Transverse colon (tissue), 4 donors: ENCODE results near the gene PRKAG3. TPM values are rescaled to one million over a fixed set of nuclear protein-coding genes. Genes with fewer than 3 reads are reported as not detected.

Experiments used
- DNase-seq: peaks from one replicate; pipeline ENCODE4 v3.0.0-alpha.2; 2019
- H3K27ac ChIP-seq, 4 donors: fragments of 200-600 bp; sonication (generic); 2 replicates each; pipeline ENCODE4 v1.5.1; 2016 to 2018; ENCODE audit warnings: inconsistent platforms in 4 of 4
- H3K27me3 ChIP-seq: fragments of 200-600 bp; sonication (generic); 2 replicates; pipeline ENCODE4 v1.5.1; 2017; ENCODE audit warnings: inconsistent platforms
- H3K36me3 ChIP-seq, 4 donors: fragments of 200-600 bp; sonication (generic); 2 replicates each; pipeline ENCODE4 v1.5.1; 2017 to 2019; ENCODE audit warnings: inconsistent platforms in 4 of 4
- H3K4me1 ChIP-seq, 4 donors: fragments of 200-600 bp; sonication (generic); 2 replicates each; pipeline ENCODE4 v1.5.1; 2017 to 2020; ENCODE audit warnings: inconsistent platforms in 4 of 4
- H3K4me3 ChIP-seq, 4 donors: fragments of 200-600 bp; sonication (generic); 1 replicate in 1 of 4; 2 replicates in 3 of 4; pipeline versions ENCODE4 v1.5.1 to v1.6.1; 2017 to 2019; ENCODE audit warnings: inconsistent platforms in 4 of 4
- H3K9me3 ChIP-seq, 2 donors: fragments of 200-600 bp; sonication (generic); 2 replicates each; pipeline ENCODE4 v1.5.1; 2017 to 2019; ENCODE audit warnings: inconsistent platforms in 2 of 2
- CTCF ChIP-seq, 5 experiments: fragments of 200-600 bp in 3 of 5; fragments of 450-650 bp in 2 of 5; sonication (generic) in 3 of 5; IDR thresholded peaks; 1 replicate in 2 of 5; 2 replicates in 3 of 5; pipeline ENCODE4 v1.5.1; 2016 to 2017; ENCODE audit warnings: antibody characterized with exemption in 5 of 5, inconsistent platforms in 3 of 5, mild to moderate bottlenecking in 2 of 5, moderate library complexity in 1 of 5
- EP300 ChIP-seq: sonication (generic); formaldehyde crosslinking; IDR thresholded peaks from one replicate; pipeline ENCODE4 v1.6.1; 2017; ENCODE audit warnings: antibody characterized with exemption, low read depth
- POLR2A ChIP-seq: fragments of 450-650 bp; IDR thresholded peaks from one replicate; pipeline ENCODE4 v1.6.1; 2016; ENCODE audit warnings: antibody characterized with exemption, mild to moderate bottlenecking, moderate library complexity
- POLR2AphosphoS5 ChIP-seq, 3 donors: sonication (generic); formaldehyde crosslinking; IDR thresholded peaks; one replicate each; pipeline ENCODE4 v1.6.1; 2016; ENCODE audit warnings: antibody characterized with exemption in 3 of 3
- WGBS, 2 donors: methylation state at CpG; one replicate each; pipeline ENCODE4 v1.1.5; 2018; ENCODE audit warnings: low coverage in 1 of 2; 5-methylcytosine and 5-hydroxymethylcytosine counted together
- in situ Hi-C, 4 donors: fragments of 200-750 bp; cut with MboI; loops; one replicate each; pipeline versions ENCODE4 v1.15.0 to v1.15.1; 2017; ENCODE audit warnings: low sequenced_read_pairs in 3 of 4, low pct_ligation_motif_present in 1 of 4, low pct_unique_long_range_greater_than_20kb in 1 of 4
- intact Hi-C: fragments of 100-400 bp; cut with DNase I; formaldehyde crosslinking; loops from one replicate; pipeline ENCODE4 v1.15.1; 2023; ENCODE audit warnings: low total_unique reads
- total RNA-seq, 4 donors: library from RNA; depleted of rRNA; stranded (reverse); fragments of >200 nt; gene quantifications; one replicate each; pipeline ENCODE4 v1.1.0, GENCODE V29; 2016

Gene PRKAG3
- total RNA-seq, 4 donors from 2014 or later = not detected

GRCh38 chr2:218824004-218824403 is 7.6 kb downstream of the PRKAG3 start:
- Histone ChIP-seq H3K36me3 (no peaks in the 10 kb centered on the region), H3K27ac (no peak overlapping the region), H3K4me1 (no peaks in the 10 kb centered on the region), H3K4me3 (no peak overlapping the region), H3K27me3 (peaks cover 7% of the 10 kb centered on the region), H3K9me3 (no peaks in the 10 kb centered on the region)
- intact Hi-C loops = loop anchor here (10.0 kb wide), 1 partner anchor 99 kb away; no protein-coding TSS in a partner anchor
- TF ChIP-seq POLR2AphosphoS5 (IDR thresholded peaks at IDR 0.05) (no peak), CTCF (IDR thresholded peaks at IDR 0.05) (no peak), POLR2A (no peak)
- in situ Hi-C loops = no loop called here
- WGBS, 2 donors = 93% methylated on average over 7 of the region's 7 CpGs; no CpG with 5 or more reads in 1 of the 2 donors
- no peak for DNase-seq

GRCh38 chr2:218823196-218823855 is 8.3 kb downstream of the PRKAG3 start:
- no peak for TF ChIP-seq CTCF (IDR thresholded peaks at IDR 0.05)
- Histone ChIP-seq H3K27me3 (peaks cover 6% of the 10 kb centered on the region), H3K9me3 (no peaks in the 10 kb centered on the region), H3K4me3 (no peak overlapping the region), H3K27ac (no peak overlapping the region), H3K4me1 (no peaks in the 10 kb centered on the region), H3K36me3 (peaks cover 0 to 3% (median 0%) of the 10 kb centered on the region in 4 donors)
- in situ Hi-C loops (no loop called here), intact Hi-C loops (loop anchor here (10.0 kb wide), 1 partner anchor 99 kb away; no protein-coding TSS in a partner anchor)
- no peak for DNase-seq
- WGBS, 2 donors = 60 to 75% methylated on average over 1 to 9 of the region's 9 CpGs

GRCh38 chr2:218822622-218823021 is 9.0 kb downstream of the PRKAG3 start:
- 81% methylated on average over 7 of the region's 7 CpGs; no CpG with 5 or more reads in 1 of the 2 donors for WGBS, 2 donors
- Histone ChIP-seq H3K9me3 (no peaks in the 10 kb centered on the region), H3K27ac (no peak overlapping the region), H3K4me1 (no peaks in the 10 kb centered on the region), H3K27me3 (no peaks in the 10 kb centered on the region), H3K4me3 (no peak overlapping the region), H3K36me3 (peaks cover 0 to 3% (median 0%) of the 10 kb centered on the region in 4 donors)
- intact Hi-C loops = loop anchor here (10.0 kb wide), 1 partner anchor 98 kb away; no protein-coding TSS in a partner anchor
- no peak for DNase-seq
- TF ChIP-seq POLR2AphosphoS5 (IDR thresholded peaks at IDR 0.05) (no peak), POLR2A (no peak), EP300 (no peak), CTCF (IDR thresholded peaks at IDR 0.05) (no peak)
- in situ Hi-C loops = no loop called here

- WGBS, 2 donors = 70 to 100% methylated on average over 1 to 9 of the region's 9 CpGs
- in situ Hi-C loops = no loop called here
- no peaks in the 10 kb centered on the region for H3K27me3 ChIP-seq
- no peak overlapping the region for H3K27ac ChIP-seq
- H3K36me3 ChIP-seq = peaks cover 0 to 3% (median 0%) of the 10 kb centered on the region in 4 donors
- intact Hi-C loops = loop anchor here (10.0 kb wide), 1 partner anchor 97 kb away; no protein-coding TSS in a partner anchor
- DNase-seq = no peak
- TF ChIP-seq POLR2AphosphoS5 (IDR thresholded peaks at IDR 0.05) (no peak), EP300 (no peak), CTCF (IDR thresholded peaks at IDR 0.05) (no peak), POLR2A (no peak)
- H3K4me3 ChIP-seq = no peak overlapping the region
- no peaks in the 10 kb centered on the region for H3K9me3 ChIP-seq
- no peaks in the 10 kb centered on the region for H3K4me1 ChIP-seq
Observed at GRCh38 chr2:218821605-218822211, 9.9 kb downstream of the PRKAG3 start.
